Effector CD4-positive, alpha-beta T cell (primary cell): ENCODE measurements around the gene LAMA3.
"Not testable (repeated sequence)": the region's sequence is repeated elsewhere in the genome, so short reads cannot be mapped to it uniquely, and the experiment has no call there.

Source experiments
- DNase-seq: peaks from one replicate; pipeline ENCODE4 v3.0.0-alpha.2; 2020

LAMA3 gene

GRCh38 chr18:23710068-23710527 lies 20.8 kb downstream of the LAMA3 start:
- DNase-seq, result no peak

GRCh38 chr18:23710946-23711345 lies 21.7 kb downstream of the LAMA3 start:
- no peak for DNase-seq

- no peak for DNase-seq
Measured at GRCh38 chr18:23711426-23711825, 22.2 kb downstream of the LAMA3 start.

GRCh38 chr18:23712445-23712844 lies 23.2 kb downstream of the LAMA3 start:
- DNase-seq, result no peak

- no peak for DNase-seq
Measured at GRCh38 chr18:23714576-23714975, 25.3 kb downstream of the LAMA3 start.

- DNase-seq, result not testable (repeated sequence)
Measured at GRCh38 chr18:23716079-23716478, 26.8 kb downstream of the LAMA3 start.

GRCh38 chr18:23716516-23716915 lies 27.3 kb downstream of the LAMA3 start:
- no peak for DNase-seq

- no peak for DNase-seq
Measured at GRCh38 chr18:23716966-23717365, 27.7 kb downstream of the LAMA3 start.

GRCh38 chr18:23718243-23718720 lies 29.0 kb downstream of the LAMA3 start:
- no peak for DNase-seq

- DNase-seq, result no peak
Measured at GRCh38 chr18:23718731-23719130, 29.5 kb downstream of the LAMA3 start.

- DNase-seq, result no peak
Measured at GRCh38 chr18:23719634-23720201, 30.5 kb downstream of the LAMA3 start.

GRCh38 chr18:23721696-23722480 lies 32.6 kb downstream of the LAMA3 start:
- DNase-seq, result no peak

- DNase-seq, result no peak
Measured at GRCh38 chr18:23722646-23723045, 33.4 kb downstream of the LAMA3 start.

GRCh38 chr18:23723121-23723520 lies 33.9 kb downstream of the LAMA3 start:
- DNase-seq, result no peak

GRCh38 chr18:23724681-23725080 lies 35.4 kb downstream of the LAMA3 start:
- no peak for DNase-seq

- DNase-seq, result no peak
Measured at GRCh38 chr18:23725351-23725750, 36.1 kb downstream of the LAMA3 start.

GRCh38 chr18:23725827-23726661 lies 36.8 kb downstream of the LAMA3 start:
- no peak for DNase-seq

GRCh38 chr18:23727707-23728493 lies 38.6 kb downstream of the LAMA3 start:
- no peak for DNase-seq

- no peak for DNase-seq
Measured at GRCh38 chr18:23730857-23731256, 41.6 kb downstream of the LAMA3 start.

GRCh38 chr18:23731861-23732260 lies 42.6 kb downstream of the LAMA3 start:
- DNase-seq, result no peak

GRCh38 chr18:23732439-23732838 lies 43.2 kb downstream of the LAMA3 start:
- no peak for DNase-seq

GRCh38 chr18:23733265-23733664 lies 44.0 kb downstream of the LAMA3 start:
- DNase-seq, result not testable (repeated sequence)

GRCh38 chr18:23733895-23734294 lies 44.6 kb downstream of the LAMA3 start:
- no peak for DNase-seq
